NCI-H2081 treated with DMSO at 0.1 percent for 48 hours (cell line): ENCODE data around the gene CARD19.

ENCODE experiments used
- DNase-seq: peaks from one replicate; lab custom pipeline; 2025; lab: John Stamatoyannopoulos, UW

The CARD19 gene

DNA sequence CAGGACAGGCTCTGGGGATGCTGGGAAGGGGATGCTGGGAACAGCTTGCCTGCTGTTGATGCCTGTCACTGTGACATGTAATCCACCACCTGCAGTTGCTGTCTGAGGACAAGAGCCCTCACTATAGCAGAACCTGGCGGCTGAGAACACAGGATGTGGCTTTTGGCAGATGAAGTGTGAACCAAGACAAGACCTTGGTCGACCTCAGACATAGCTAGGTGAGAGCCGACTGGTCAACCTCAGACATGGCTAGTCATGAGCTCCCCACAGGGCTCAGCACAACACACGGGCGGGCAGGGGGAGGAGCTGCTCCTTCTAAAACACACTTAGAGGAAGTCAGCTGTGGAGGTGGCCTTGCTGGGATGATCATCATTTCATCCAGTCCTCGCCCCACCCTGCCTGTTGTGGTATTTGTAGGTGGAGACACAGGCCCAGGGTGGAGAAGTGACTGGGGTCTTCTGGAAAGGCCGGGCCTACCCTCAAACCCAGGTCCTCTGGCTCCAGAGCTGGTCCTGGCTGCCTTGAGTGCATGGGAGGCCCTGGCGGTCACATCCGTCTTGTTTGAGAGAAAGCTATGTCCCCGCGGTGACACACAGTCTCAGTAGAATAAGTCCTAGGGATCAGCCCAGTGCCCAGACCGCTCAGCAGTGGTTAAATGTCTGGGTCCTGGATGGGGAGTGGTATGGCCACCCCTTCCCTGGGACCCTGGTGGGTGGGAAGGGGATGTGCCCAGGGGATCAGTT is 31.5 kb upstream of the CARD19 start:
- DNase-seq = no peak

- no peak for DNase-seq
Observed at GRCh38 chr9:93065135-93065720, 30.8 kb upstream of the CARD19 start.

GRCh38 chr9:93066978-93067603 is 28.9 kb upstream of the CARD19 start:
- no peak for DNase-seq

GRCh38 chr9:93068956-93069355 is 27.1 kb upstream of the CARD19 start:
- DNase-seq = no peak

GRCh38 chr9:93071464-93071863 is 24.6 kb upstream of the CARD19 start:
- no peak for DNase-seq

GRCh38 chr9:93072383-93072795 is 23.6 kb upstream of the CARD19 start:
- DNase-seq = no peak

DNA sequence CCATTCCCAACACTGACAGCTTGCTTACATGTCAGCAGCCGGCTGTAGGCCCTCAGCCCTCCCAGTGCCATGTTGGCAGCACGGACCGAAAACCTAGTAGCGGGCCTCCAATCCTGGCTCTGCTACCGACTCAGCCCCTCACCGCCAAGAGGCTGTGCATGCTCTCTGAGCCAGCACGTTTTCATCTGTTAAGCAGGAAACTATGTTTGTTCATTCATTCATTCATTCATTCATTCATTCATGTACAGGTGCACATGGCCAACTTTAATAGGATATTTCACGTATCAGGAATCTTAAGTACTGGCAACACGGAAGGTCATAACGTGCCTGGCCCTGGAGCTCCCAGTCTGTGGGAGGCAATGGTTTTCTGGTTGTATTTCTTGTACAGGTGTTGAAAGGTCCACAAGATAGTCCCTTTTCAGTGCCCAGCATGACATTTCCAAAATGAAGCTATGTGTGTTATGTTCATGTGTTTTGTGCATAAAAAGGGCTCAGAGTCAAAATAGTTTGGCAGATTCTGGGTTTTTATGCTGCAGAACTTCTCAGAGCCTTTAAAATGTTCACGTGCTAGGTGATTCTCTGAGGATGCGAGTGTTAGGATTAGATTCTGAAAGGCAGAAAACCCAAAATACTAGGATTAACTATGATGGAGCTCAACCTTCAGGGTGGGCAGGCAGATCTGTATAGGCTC is 19.8 kb upstream of the CARD19 start:
- no peak for DNase-seq

- no peak for DNase-seq
Observed at GRCh38 chr9:93076792-93077128, 19.3 kb upstream of the CARD19 start.

DNA sequence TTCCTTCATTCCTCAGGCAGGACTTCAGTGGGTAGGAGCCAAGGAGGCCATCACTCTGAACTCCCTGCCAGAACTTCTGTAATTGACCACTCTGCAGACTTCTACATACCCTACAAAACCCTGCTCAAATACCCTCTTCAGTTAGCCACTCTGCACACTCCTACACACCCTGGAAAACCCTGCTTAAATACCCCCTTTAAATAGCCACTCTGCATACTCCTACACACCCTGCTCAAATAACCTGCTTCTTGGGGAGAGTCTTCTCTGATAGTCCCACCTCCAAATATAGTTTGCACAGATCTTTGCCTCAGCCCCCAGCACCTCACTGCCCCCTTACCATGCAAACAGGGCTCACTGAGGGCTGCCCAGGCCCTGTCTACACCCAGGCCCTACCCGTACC is 18.6 kb upstream of the CARD19 start:
- no peak for DNase-seq

- DNase-seq = no peak
Observed at GRCh38 chr9:93077811-93078210, 18.2 kb upstream of the CARD19 start.

- DNase-seq = no peak
Observed at GRCh38 chr9:93079371-93079770, 16.6 kb upstream of the CARD19 start.

DNA sequence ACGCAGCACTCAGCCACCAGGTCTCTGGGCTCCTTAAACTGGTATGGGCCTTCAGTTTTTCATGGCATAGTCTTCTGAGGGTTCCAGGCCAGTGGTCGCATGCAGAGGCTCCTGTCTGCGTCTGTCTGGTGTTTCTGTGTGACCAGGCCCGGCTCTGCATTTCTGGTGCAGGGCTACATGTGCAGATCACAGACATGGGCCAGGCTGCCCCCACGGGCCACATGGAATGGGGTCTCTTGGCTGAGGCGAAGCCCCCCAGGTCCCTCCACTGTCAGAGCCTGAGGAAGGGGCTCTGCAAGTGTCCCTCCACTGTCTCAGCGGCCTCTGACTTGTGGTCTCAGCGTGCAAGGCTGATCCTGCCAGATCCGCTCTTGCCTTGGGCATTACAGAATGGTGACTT is 15.6 kb upstream of the CARD19 start:
- DNase-seq = no peak

GRCh38 chr9:93081081-93081529 is 14.9 kb upstream of the CARD19 start:
- DNase-seq = no peak

DNA sequence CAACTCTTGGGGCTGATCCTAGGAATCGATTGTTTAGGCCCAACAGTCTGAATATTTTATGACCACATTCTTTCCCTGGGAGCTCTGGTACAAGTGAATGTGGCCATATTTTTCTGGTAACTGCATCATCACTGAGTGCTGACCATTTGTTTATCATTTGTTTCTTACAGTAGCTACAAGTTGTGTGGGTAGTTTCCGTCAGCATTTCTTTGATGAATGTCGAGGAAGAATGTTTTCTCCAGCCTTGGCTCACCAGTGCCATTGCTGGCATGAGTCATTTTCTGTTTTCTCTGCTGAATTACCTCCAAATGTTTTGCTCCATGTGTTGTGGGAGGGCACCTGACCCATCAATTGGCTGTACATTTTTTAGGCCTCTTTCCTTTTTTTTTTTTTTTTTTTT is 14.1 kb upstream of the CARD19 start:
- DNase-seq = no peak

DNA sequence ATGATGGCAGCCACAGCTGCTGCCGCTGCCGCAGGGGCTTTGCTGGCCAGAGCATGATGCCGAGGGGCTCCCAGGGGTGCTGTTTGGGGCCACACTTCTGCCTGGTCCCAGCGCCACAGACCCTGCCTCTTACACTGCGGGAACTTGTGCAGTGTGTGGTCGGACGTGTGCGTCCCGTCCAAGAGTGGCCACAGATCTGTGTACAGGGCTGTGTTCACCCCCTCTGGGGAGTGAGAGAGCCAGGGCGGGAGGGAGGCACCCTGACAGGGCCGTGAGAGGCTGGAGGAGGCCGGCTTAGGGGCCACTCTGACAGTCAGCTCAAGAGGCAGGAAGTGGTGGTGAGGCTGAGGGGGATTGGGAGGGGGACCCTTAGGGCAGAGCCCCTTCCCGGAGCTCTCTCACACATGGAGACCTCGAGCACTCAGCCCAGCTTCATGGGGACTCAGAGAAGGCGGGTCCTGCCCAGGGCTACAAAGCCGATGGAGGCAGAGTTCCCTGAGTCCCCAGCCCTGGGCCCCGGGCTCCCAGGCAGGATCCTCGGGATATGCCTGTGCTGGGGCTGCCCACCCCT is 13.1 kb upstream of the CARD19 start:
- DNase-seq = no peak

DNA sequence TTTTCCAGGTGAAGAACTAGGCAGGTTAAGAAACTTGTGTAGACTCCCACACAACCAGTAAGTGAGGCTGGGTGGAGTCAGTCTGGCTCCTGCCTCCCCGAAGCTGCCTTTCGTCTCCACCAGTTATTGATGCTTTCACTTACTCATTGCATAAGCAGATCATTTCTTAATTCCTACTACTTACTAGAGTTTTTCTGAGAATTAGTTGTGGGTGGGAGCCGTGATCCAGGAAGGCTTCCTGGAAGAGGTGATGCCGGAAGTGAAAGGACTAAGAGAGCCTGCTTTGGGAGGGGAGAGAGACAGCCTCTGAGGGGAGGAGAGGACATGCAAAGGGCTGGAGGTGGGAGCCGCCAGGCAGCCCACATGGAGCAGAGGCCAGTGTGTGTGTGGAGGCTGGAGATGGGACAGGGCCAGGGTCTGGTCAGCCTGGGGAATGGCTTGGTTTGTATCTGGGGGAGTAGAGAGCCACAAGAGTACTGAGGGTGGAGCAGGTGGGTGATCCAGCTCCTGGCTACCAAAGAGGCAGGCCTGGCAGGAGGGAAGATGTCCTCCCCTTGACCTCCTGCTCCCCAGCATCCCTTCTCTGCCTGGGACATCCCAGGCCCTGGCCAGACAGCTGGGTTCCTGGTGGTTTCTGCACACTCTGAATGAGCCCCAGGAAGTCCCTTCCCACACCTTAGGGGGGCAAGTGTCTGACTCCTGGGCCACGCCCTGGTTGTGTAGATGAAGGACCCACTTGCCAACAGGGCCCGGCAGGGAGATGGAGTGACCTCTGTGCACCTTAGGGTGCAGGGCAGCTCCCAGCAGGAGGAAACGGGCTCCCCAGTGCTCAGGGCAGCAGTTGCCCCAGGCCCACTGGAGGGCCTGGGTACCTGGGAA is 12.2 kb upstream of the CARD19 start:
- DNase-seq = no peak

DNA sequence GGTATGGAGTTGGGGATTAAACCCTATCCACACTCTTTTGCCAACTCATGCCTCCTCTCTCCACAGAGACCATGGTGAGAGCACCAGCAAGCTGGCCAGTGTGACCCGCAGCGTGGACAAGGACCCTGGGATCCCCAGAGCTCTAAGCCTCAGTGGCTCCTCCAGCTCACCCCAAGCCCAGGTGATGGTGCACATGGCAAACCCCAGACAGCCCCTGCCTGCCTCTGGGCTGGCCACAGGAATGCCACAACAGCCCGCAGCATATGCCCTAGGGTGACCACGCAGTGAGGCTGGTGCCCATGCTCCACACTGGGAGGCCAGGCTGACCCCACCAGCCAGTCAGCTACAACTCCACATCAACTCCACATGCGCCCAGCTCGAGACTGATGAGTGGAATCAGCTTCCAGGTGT is 11.5 kb upstream of the CARD19 start:
- no peak for DNase-seq

DNA sequence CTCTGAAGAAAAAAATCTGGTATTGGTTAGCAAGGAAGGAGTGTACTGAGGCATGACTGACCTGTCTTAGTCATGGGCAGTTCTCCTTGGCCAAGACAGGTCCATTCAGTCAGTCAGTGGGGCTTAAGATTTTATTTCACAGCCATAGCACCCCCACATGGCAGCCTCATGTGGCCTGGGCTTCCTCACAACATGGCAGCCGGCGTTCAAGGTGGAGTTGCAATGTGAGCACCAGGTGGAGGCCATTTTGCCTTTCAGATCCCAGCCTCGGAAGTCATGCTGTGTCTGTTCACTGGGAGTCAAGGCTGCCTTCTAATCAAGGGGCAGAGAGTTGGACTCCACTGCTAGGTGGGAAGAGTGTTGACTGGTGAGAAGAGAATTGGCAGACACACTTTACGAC is 10.3 kb upstream of the CARD19 start:
- DNase-seq = no peak

DNA sequence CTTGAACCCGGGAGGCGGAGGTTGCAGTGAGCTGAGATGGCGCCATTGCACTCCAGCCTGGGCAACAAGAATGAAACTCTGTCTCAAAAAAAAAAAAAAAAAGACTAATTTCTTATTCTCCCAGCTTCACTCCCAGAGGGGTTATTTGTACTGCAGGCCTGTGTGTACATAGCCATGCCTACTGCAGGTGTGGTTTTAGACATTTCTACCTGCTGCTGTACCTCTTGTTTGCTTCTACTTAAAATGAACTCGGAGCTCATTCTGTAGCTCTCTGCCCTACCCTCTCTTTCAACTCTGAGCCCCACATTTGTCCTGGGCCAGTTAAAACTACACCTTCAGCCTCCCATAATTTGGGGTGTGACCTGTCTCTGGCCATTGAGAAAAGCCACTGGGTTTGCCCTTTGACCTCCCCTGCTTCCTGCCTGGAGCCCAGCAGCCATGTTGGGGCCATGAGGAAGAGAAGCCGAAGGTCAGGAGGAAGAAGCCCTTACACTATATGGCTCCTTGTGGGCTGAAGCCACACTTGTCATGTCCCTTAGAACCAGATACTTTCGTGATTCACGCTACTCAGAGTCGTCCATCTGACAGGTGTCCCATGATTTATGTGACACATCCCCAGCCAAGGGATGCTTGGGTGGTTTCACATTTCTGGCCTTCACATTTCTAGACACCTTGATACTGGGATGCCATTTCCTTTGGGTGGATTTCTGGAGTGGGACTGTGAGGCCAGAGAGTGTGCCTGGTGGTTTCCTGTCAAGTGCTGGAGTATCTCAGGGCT is 9.4 kb upstream of the CARD19 start:
- DNase-seq = no peak

DNA sequence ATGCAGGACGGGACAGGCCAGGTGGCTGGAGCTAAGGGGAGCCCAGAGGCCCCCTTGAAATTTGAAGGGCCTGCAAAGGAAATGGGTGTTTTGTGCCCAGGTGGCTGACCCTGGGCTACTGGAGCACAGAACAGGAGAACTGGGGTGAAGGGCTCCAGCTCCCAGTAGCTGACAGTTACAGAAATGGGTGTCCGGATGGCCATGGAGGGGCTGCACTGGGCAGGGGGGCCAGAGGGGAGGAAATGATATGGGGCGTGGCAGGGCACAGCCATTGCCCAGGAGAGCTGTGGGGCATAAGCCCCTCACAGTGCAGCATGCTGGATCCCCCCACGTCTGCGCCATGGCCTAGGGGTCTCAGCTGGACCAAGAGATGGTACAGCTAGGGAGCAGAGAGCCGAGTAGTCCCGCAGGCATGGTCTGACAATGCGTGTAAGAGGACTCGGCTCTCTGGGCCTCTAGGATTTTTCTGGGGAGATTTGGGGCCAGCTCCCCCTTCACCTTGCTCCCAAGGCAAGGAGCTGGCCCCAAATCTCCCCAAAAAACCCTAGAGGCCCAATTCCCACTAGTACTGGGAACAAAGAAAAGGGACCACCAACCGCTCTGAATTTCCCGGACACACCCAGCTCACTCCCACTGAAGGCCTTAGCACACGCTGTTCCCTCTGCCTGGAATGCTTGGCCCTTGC is 7.9 kb upstream of the CARD19 start:
- DNase-seq = no peak
